Cerebellar cortex (tissue), 1 donor: ENCODE data around the gene DYNLT4.
"Not testable (repeated sequence)": the region's sequence is repeated elsewhere in the genome, so short reads cannot be mapped to it uniquely, and the experiment has no call there.

ENCODE experiments used
- DNase-seq: peaks from one replicate; pipeline ENCODE4 v3.0.0-alpha.2; 2015; ENCODE audit warnings: low spot score

The DYNLT4 gene

DNA sequence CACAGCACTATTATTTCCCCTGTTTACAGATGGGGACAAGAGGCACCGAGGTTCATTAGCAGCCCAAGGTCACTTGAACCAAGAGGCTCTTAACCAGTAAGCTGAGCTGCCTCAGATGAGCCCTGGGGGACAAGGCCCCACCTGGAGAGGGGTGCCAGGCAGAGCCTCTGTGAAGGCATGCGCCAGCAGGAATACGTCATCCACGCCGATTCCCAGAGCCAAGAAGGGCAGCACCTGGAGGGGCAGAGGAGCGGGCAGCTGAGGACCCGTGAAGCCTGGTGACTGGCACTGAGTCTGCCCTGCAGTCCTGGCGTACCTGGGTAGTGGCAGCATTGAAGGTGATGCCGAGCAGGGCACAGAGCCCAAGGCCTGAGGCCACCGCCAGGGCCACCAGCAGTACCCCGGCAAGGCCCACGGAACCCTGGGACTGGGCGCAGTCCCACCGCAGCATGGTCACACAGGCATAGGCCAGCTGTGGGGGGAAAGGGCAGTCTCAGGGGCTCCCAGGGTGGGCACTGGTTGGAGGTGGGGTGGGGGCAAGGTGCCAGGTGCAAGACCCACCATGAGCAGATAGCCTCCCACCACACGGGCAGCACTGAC lies 21.8 kb upstream of the DYNLT4 start:
- no peak for DNase-seq

DNA sequence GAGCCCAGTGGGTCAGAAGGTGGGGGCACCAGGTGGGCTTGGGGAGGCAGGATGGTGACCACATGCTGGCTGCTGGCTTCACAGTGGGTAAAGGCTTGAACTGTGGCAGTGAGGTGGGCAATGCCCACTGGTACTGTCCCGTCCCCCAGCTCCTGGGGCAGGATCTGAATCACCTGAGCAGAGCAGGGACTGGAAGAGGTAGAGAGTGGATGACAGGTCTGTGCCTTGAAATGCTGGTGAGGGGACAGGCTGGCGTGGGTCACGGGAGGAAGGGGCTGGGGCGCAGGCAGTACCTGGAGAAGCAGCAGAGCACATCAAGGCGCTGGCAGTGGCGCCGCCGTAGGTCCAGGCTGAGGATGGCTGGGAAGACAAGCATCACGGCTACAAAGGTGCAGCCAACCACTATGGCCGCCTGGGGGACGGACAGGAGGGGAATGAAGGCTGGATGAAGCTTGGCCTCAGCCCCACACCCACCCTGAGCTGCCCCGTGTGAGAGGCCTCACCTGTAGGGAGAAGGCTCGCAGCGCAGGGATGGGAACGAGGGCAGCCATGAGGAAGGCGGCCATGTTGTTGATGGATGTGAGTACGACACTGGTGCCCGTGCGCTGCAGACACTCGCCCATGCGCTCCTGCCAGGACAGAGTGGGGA lies 21.0 kb upstream of the DYNLT4 start:
- DNase-seq: no peak

DNA sequence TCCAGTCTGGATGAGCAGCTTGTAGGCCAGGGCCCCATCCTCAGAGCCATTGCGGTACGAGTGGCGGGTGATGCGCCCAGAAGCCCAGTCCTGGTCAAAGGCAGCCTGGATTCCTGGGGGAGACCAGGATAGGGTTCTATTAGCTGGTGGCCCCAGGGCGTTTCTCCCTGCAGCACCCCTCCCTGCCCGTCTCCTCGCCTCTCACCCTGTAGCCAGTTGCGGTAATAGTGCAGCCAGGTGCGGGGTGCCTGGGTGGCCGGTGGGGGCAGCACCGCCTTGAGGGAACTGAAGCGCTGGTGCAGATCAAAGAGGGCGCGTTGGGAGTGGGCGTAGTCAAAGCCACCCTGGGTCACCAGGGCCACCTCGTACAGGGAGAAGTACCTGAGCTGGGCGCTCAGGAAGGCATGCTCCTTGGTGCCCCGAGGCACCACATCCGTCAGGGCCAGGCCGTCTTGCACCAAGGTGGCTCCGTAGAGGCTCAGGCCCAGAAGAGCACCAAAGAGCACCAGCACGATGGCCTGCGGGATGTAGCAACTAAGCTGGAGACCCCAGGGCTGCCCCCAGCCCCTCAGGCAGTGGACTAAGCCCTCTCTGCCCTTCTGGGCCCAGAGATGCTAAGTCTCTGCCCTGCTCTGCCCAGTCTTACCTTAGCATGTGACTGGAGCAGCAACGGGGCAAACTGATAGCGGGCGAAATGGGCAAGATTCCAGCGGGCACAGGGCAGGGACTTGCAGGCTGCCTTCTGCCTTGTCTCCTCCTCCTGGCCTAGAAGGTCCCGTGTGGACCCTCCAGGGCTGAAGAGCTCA lies 20.2 kb upstream of the DYNLT4 start:
- no peak for DNase-seq

DNA sequence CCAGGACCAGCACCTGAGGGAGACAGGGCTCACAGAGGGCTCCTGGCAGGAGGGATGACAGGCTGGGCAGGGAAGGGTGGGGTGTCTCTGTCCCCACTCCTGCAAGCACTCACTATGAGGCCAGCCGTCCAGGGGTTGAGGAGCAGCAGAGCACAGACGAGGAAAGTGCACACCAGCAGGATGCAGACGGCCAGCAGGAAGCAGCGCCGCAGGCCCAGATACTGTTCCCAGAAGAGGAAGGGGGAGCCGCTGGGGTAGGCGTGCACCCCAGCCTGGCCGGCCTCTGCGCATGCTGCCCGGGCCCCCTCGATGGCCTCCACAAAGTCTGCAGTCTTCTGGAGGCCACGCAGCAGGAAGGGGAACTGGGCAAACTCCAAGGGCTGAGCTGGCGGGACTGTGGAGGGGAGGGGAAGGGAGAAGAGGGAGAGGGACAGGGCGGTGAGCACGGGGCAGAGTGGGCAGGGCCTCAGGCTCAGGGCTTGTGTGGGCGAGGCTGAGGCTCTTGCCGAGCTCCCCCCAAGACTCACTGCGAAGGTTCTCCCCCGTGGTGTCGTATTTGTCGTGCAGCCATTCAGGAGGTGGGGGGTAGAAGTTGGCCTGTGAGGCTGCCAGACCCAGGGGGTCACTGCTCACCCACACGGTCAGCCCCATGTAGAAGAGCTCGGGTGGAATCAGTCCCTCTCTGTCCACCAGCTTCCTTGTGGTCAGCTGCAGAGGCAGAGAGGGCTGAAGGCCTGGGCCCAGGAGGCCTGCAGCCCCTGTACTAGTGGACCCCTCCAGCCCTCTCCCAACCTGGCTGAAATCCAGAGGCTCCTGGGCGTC lies 19.4 kb upstream of the DYNLT4 start:
- DNase-seq: no peak

DNA sequence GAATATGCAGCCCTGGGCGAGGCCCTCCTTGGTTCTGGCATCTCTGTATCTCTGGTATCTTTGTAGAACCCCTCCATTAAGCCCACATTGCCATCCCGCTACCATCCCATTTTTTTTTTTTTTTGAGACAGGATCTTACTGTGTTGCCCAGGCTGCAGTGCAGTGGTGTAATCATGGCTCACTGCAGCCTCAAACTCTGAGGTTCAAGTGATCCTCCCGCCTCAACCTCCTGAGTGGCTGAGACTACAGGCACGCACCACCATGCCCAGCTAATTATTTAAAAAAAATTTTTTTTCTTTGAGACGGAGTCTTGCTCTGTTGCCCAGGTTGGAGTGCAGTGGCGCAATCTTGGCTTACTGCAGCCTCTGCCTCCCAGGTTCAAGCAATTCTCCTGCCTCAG lies 17.2 kb upstream of the DYNLT4 start:
- DNase-seq: not testable (repeated sequence)

DNA sequence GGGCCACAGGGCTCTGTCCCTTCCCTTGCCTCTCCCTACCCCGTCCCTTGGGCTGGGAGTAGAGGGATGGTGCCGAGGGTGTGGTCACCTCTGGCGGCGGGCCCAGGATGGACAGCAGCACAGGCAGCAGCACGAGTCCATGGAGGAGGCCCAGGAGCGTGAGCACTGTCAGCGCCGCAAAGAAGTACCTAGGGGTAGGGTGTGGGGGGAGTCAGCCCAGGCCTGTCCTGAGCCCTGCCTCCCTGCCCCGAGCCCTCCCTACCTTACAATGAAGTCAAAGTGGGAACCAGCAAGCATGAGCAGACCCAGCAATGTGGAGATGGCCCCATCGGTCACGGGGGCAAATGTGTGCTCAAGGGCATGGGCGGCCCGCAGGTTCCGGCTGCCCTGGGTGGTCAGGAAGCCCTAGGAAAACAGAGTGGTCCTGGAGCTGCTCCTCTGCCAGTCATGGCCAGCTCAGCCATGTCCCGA lies 15.9 kb upstream of the DYNLT4 start:
- DNase-seq: no peak

DNA sequence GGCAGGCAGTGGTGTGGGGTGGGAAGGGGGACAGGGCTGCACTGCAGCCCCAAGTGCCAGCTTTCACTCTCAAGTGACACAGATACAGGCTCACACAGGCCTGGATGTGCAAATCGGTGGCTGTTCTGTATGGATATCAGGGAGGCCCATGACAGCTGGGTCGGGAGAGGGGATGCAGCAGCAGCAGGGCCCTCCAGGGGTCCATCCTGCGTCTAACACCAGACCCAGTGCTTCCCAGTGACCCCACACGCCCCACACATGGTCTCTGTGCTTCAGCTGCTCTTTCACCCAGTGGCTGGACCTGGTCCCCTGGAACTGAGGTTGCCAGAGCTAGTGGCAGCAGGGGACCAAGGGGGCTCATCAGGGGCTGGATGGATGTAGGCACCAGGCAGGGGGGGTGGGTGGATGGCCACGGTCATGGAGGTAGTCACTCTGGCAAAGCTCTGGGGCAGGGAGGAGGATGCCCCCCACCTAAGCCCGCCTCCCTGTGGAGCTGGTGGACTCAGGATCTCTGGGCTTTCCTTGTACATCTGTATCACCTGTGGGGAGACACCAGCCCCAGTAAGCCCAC lies 15.1 kb upstream of the DYNLT4 start:
- DNase-seq: no peak

DNA sequence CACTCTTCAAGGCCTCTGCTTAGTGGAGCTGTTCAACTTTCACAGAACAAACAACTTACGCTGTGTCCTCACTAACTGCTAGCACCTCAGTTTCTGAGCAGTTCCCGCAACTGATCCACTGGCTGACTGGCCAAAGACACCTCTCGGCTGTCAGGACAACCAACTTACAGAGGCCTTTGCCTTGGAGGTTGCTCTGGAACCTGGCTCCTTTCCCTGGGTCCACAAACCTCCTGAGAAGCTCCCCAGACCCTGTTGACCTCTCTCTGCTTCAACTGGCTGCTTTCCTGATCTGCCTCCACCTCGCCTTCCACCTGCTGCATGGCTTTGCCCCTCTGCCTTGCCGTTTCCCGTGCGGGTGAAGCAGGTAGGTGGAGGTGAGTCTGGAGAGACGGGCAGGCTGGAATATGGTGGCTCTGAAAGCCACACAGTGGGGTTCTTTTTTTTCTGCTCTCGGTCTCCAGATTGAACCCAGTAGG lies 14.1 kb upstream of the DYNLT4 start:
- DNase-seq: peak; percentile 44

DNA sequence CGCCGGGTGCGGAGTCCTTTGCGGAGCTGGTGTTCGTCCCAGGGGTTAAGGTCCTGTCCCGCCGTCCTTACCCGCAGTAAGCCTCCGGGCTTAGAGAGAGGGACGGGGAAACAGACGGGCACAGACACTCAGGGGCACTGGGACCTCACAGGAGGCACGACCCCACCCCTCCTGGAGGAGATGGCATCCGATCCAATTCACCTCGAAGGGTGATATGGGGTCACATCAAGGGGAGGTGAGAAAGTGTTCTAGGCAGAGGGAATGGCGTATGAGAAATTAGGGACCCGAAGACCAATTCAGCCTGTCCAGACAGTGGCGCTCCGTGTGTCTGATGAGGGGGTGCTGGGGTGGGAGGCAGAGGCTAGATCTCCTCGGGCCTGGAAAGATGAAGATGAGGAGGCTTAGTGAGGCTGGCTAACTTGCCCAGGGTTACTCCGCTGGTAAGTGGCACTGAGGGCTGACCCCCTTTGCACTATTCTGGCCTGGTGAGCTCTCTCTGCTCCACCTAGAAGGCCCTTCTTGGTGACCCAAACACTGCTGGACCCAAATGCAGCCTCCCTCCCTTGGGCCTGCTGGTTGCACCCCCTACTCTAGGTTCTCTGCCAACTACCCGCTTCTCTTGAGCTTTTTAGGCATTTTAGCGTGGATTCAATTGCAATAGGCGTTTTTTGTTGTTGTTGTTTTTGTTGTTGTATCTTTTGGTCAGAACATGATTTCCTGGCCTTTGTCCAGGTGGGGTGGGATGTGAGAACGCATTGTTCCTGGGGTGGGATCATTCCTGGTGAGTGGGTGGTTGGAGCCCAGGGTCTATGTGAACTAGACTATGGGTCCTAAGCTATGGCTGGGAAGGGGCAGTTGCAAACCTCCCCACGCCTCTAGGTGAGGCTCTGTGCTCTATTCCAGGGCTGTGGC lies 13.4 kb upstream of the DYNLT4 start:
- DNase-seq: no peak

DNA sequence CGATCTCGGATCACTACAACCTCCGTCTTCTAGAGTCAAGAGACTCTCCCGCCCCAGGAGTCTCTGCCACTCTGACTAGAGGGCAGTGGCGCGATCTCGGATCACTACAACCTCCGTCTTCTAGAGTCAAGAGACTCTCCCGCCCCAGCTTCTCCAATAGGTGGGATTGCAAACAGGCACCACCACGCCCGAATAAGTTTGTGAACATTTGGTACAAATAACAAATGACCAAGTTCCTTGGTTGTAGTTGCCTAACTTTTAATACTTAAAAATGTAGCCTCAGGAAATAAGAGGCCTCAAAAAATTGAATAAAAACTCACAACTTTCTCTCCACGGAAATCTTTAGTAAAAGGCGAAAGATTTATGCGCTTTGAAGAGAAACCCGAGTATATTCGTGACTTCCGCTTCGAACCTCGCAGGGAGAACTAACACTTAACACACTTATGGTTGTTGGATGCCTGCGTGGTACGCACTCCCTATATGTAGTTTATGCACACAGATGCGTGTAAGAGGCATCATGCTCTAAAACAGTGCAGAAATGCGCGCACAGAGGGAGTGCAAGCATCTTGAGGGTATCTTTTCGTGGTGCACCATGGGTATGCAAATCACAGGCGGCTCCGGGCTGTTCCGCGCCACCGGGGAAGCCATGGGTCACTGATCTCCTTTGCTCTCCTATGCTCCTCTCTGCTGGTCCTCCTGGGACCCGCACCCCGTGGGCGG lies 12.6 kb upstream of the DYNLT4 start:
- peak; percentile 94 for DNase-seq

DNA sequence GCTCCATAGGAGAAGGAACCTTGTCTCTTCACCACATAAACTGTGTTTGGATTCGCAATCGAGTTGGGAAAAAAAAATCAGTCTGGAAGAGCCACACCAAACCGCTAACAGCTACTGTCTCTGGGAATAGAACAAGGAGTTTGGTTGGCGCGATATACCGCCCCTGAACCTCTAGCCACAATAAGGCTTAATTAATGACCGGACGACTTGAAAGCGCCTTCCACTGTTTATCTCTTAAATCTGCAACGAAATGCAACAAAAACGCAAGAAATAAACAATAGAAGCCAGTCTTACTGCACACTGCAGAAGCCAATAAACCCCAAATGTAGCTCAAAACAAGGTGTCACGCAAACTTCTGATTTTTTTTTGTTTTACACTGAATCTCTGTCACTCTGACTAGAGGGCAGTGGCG lies 12.1 kb upstream of the DYNLT4 start:
- no peak for DNase-seq

DNA sequence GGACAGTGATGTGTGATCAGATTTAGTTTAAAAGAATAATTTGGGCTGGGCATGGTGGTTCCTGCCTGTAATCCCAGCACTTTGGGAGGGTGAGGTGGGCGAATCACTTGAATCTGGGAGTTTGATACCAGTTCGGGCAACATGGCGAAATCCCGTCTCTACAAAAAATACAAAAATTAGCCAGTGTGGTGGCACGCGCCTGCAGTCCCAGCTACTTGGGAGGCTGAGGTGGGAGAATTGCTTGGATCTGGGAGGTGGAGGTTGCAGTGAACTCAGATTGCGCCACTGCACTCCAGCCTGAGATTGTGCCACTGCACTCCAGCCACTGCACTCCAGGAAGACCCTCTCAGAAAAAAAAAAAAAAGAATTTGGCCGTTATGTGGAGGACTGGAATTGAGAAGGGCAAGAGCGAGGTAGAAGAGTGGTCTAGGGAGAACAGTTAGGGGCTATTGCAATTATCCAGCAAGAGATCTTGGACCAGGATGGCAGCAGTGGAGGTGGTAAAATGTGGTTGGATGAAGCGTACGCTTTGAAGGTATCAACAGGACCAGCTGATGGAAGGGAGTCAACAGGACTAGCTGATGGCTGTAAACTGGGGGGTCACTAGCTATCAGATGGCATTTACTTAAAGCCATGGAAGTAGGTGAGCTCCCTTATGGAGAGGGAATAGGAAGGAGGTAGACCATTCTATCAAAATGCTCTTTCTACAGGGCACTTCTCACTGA lies 10.8 kb upstream of the DYNLT4 start:
- no peak for DNase-seq

DNA sequence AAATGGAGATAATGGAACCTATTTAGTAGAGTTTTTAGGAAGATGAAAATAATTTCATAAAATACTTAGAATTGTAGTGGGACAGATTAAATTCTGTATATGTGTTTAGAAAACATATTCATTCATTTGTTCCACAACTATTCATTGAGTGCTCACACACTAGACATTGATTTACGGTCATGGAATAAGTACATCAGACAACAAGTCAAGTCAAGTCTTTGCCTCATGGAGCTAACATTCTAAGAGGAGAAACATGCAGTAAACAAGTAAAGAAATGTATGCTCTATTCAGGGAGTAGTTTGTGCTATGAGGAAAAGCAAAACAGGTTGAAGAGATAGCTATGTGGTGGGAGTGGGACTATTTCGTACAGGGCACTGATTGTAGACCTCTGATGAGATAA lies 10.2 kb upstream of the DYNLT4 start:
- DNase-seq: no peak

DNA sequence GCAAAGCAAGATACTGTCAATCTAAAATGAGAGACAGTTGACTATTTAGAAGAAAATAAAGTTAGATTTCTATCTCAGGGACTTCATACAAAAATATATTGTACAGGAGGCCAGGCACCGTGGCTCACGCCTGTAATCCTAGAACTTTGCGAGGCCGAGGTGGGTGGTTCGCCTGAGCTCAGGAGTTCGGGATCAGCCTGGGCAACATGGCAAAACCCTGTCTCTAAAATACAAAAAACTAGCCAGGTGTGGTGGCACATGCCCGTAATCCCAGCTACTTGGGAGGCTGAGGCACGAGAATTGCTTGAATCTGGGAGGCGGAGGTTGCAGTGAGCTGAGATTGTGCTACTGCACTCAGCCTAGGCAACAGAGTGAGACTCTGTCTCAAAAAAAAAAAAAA lies 8.8 kb upstream of the DYNLT4 start:
- DNase-seq: not testable (repeated sequence)

DNA sequence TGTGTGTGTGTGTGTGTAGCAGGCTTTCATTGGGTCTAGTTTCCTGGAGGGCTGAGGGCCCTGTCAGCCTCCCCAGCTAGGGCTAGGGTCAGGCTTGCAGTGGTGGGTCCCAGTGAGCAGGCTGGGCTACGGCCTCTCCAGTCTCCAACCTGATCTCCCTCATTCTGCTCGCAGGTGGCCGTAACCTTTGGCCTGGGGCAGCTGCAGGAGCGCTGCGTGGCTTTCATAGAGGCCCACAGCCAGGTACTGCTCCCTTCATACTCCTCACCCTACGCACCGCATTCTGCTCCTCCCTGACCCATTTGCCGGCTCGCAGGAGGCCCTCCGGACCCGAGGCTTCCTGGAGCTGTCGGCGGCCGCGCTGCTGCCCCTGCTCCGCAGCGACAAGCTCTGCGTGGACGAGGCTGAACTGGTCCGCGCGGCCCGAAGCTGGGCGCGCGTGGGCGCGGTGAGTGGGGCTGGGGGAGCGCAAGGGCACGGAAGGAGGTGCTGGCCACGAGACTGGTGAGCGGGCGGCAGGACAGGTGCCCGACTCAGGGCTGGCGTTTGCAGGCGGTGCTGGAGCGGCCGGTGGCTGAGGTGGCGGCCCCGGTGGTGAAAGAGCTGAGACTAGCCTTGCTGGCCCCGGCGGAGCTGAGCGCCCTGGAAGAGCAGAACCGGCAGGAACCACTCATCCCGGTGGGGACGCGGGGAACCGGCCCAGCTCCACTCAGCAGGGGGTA lies 5.8 kb upstream of the DYNLT4 start:
- DNase-seq: peak; percentile 40

DNA sequence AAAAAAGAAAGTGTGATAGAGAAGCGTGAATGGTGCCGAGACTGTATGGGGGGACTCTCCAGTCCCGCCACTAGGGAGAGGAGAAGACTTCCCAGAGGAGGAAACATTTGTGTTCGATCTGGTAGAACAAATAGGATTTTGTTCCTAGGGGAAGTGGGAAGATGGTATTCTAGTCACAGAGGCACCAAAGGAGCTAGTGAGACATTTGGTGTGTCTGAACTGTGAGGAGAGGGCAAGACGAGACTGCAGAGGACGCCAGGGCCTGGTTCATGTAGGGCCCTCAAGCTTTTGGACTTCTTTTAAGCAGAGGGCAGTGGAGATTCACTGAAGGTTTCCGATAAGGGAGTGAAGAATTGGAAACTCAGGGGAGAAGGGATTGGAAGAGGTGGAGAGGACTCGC lies 4.1 kb upstream of the DYNLT4 start:
- no peak for DNase-seq

DNA sequence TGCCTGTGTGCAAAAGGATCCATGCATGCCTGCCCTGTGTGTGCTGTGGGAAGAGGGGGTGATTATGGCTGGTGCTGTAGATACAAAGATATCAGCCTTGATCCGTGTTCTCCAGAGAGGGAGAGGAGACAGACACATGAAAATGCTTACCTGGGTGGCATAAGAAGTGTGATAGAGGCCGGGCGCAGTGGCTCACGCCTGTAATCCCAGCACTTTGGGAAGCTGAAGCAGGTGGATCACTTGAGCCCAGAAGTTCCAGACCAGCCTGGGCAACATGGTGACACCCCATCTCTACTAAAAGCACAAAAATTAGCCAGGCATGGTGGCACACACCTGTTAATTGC lies 3.6 kb upstream of the DYNLT4 start:
- DNase-seq: not testable (repeated sequence)

DNA sequence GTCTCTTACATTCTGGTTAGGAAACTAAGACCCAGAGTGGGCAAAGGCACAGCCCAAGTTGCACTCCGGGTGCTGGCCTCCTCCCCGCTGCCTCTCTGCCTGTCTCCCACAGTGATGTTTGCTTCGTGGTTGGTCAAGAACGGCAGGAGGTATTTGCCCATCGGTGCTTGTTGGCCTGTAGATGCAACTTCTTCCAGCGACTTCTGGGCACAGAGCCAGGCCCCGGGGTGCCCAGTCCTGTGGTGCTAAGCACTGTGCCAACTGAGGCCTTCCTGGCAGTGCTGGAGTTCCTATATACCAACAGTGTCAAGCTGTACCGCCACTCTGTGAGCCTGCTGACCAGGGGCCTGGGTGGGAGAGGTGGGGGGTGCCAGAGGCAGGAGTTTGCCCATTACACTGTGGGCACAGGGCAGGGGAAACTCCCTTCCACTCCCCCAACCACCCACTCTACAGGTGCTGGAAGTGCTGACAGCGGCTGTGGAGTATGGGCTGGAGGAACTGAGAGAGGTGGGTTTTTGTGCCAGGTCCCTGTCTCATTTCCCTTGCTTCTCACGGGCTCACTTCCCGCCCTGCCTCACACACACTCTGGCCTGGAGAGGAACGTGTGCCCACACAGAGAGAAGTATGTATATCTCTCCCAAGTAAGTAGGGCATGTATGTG lies 3.1 kb upstream of the DYNLT4 start:
- DNase-seq: no peak
